ENCODE data around the gene ORM1.
"Not testable (repeated sequence)": the region's sequence is repeated elsewhere in the genome, so short reads cannot be mapped to it uniquely, and the experiment has no call there.

ORM1 gene

GRCh38 chr9:114324492-114324891 is 1.6 kb downstream of the ORM1 start:
- H3K36me3 ChIP-seq, result no peaks in the 10 kb centered on the region
- no peaks in the 10 kb centered on the region for H3K9me3 ChIP-seq (ENCODE audit: severe bottlenecking)
- H3K4me3 ChIP-seq (ENCODE audit: low read depth, low read length), result no peak overlapping the region
- DNase-seq, result no peak
- H3K27me3 ChIP-seq (ENCODE audit: insufficient read depth, low read depth, severe bottlenecking), result no peaks in the 10 kb centered on the region
- TF ChIP-seq, protein P1, sequence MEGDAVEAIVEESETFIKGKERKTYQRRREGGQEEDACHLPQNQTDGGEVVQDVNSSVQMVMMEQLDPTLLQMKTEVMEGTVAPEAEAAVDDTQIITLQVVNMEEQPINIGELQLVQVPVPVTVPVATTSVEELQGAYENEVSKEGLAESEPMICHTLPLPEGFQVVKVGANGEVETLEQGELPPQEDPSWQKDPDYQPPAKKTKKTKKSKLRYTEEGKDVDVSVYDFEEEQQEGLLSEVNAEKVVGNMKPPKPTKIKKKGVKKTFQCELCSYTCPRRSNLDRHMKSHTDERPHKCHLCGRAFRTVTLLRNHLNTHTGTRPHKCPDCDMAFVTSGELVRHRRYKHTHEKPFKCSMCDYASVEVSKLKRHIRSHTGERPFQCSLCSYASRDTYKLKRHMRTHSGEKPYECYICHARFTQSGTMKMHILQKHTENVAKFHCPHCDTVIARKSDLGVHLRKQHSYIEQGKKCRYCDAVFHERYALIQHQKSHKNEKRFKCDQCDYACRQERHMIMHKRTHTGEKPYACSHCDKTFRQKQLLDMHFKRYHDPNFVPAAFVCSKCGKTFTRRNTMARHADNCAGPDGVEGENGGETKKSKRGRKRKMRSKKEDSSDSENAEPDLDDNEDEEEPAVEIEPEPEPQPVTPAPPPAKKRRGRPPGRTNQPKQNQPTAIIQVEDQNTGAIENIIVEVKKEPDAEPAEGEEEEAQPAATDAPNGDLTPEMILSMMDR (IDR thresholded peaks at IDR 0.05; ENCODE audit: low read depth, low read length), result no peak
- H3K27ac ChIP-seq, result no peak overlapping the region

DNA sequence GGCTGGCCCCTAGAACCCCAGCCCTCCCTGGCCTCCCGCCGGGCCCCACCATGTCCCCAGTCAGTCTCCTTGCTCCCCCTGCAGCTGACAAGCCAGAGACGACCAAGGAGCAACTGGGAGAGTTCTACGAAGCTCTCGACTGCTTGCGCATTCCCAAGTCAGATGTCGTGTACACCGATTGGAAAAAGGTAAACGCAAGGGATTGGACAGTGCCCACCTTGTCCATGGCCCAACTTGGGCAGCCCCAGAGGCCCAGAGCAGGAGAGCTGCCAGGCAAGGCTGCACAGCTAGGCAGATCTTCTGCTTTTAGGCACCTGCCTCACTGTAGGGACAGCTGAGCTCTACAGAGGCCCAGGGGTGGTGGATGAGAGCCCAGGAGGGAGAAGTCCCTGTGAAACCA is 2.1 kb downstream of the ORM1 start:
- not testable (repeated sequence) for H3K27ac ChIP-seq; H3K36me3 ChIP-seq; H3K9me3 ChIP-seq (ENCODE audit: severe bottlenecking); H3K27me3 ChIP-seq (ENCODE audit: insufficient read depth, low read depth, severe bottlenecking); DNase-seq; H3K4me3 ChIP-seq (ENCODE audit: low read depth, low read length)

DNA sequence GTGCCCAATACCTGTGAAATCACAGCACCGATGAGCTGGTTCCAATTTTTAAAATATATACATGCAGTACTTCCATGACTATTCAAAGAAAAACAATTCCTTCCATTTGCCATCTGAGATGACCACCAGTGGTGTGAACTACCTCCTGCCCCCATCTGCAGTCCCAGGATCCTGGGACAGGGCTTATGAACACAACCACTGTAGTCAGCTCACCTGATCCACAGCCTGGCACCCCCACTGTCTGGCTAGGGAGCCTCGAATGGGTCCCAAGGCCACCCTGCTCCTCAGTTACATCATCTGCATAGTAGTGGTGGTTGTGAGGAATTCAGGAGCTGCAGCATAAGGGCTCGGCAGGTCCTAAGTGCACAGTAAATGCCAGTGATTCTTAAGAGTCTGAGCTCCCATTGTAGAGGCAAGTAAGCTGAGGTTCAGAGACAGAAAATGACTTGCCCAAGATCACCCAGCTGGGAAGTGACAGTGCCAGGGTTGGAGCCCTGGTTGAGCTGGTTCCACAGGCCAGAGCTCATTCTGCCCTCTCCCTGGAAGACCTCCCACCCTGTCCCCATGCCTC is 2.9 kb downstream of the ORM1 start:
- H3K27ac ChIP-seq; H3K27me3 ChIP-seq (ENCODE audit: insufficient read depth, low read depth, severe bottlenecking); H3K4me3 ChIP-seq (ENCODE audit: low read depth, low read length): not testable (repeated sequence)

DNA sequence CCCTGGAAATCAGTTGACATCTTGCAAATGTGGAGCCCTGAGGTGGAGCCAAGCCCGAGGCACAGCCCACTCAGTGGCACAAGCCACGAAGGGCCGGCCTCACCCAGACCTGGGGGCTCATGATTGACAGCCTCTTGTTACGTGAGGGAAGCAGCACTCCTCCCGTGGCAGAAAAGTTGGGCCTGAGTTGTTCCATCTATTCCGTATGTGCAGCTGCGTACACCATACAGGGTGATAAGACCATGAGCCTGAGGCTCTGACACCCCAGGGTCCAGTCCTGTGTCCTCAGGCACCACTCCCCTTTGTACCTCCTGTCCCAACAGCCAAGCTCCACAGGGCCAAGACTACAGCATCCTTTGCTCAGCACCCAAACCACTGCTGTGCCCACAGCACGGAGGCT is 4.9 kb downstream of the ORM1 start:
- no peak overlapping the region for H3K27ac ChIP-seq
- H3K9me3 ChIP-seq (ENCODE audit: severe bottlenecking), result no peaks in the 10 kb centered on the region
- no peak for DNase-seq
- no peak overlapping the region for H3K4me3 ChIP-seq (ENCODE audit: low read depth, low read length)
- TF ChIP-seq, protein P1 (IDR thresholded peaks at IDR 0.05; ENCODE audit: low read depth, low read length), result no peak
- no peaks in the 10 kb centered on the region for H3K27me3 ChIP-seq (ENCODE audit: insufficient read depth, low read depth, severe bottlenecking)
- H3K36me3 ChIP-seq, result no peaks in the 10 kb centered on the region

More for the DNA sequence above, 2.9 kb downstream of the ORM1 start:
- not testable (repeated sequence) for H3K9me3 ChIP-seq (ENCODE audit: severe bottlenecking); DNase-seq; H3K36me3 ChIP-seq

DNA sequence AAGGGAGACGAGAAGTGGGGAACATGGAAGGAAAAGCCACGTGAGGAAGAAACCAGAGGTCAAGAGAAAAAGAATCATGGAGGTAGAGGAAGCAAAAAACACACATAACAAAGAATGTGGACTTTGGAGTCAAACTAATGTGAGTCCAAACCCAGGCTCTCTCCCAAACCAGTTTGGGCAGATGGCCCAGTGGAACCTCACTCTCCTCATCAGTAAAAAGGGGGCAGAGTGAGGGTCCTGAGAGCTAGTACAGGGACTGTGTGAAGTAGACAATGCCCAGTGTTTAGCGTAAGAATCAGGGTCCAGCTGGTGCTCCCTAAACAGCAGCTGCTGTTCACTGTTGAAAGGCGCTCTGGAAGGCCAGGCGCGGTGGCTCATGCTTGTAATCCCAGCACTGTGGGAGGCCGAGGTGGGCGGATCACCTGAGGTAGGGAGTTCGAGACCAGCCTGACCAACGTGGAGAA is 5.5 kb downstream of the ORM1 start:
- DNase-seq; H3K27me3 ChIP-seq (ENCODE audit: insufficient read depth, low read depth, severe bottlenecking); H3K9me3 ChIP-seq (ENCODE audit: severe bottlenecking); H3K27ac ChIP-seq; H3K36me3 ChIP-seq; H3K4me3 ChIP-seq (ENCODE audit: low read depth, low read length): not testable (repeated sequence)

DNA sequence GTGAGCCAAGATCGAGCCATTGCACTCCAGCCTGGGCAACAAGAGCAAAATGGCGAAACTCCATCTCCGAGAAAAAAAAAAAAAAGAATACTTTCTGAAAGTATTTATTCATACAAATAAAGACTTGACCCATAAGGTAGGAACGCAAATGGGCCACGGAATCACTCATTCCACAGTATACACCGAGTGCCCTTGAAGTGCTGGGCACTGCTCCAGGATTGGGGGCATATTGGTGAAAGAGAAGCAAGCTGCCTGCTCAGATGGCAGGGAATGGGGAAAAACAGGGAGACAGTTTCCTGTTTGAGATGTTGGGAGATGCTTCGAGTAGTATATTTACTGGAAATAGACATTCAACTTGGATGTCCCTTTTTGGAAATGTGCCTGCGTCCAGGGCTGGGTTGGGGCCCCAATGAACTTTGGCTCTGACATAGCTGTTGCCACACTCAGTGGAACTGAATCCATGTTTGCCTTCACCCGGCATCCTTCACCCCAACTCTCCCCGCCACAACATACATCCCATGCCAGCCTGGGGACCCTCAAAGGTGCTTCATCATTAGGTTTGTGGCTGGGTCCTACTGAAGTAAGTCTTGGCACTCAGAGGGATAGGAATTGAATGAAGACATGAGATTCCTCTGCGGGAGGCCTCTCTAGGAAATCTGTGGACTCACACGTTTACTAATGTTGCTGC is 6.2 kb downstream of the ORM1 start:
- H3K9me3 ChIP-seq (ENCODE audit: severe bottlenecking); DNase-seq; H3K27me3 ChIP-seq (ENCODE audit: insufficient read depth, low read depth, severe bottlenecking); H3K4me3 ChIP-seq (ENCODE audit: low read depth, low read length); H3K36me3 ChIP-seq; H3K27ac ChIP-seq: not testable (repeated sequence)

GRCh38 chr9:114329625-114330022 is 6.7 kb downstream of the ORM1 start, which contains the start of gene ORM2:
Gene ORM2, plus strand, starts transcription at chr9:114329869. Its CDS starts 36 bp downstream, at chr9:114329905.
- H3K27me3 ChIP-seq (ENCODE audit: insufficient read depth, low read depth, severe bottlenecking); H3K27ac ChIP-seq; H3K36me3 ChIP-seq; H3K9me3 ChIP-seq (ENCODE audit: severe bottlenecking); DNase-seq; H3K4me3 ChIP-seq (ENCODE audit: low read depth, low read length): not testable (repeated sequence)

- no peak for DNase-seq
- no peaks in the 10 kb centered on the region for H3K27me3 ChIP-seq (ENCODE audit: insufficient read depth, low read depth, severe bottlenecking)
- TF ChIP-seq, protein P1 (IDR thresholded peaks at IDR 0.05; ENCODE audit: low read depth, low read length), result no peak
Measured at GRCh38 chr9:114330636-114331035, 7.7 kb downstream of the ORM1 start.

DNA sequence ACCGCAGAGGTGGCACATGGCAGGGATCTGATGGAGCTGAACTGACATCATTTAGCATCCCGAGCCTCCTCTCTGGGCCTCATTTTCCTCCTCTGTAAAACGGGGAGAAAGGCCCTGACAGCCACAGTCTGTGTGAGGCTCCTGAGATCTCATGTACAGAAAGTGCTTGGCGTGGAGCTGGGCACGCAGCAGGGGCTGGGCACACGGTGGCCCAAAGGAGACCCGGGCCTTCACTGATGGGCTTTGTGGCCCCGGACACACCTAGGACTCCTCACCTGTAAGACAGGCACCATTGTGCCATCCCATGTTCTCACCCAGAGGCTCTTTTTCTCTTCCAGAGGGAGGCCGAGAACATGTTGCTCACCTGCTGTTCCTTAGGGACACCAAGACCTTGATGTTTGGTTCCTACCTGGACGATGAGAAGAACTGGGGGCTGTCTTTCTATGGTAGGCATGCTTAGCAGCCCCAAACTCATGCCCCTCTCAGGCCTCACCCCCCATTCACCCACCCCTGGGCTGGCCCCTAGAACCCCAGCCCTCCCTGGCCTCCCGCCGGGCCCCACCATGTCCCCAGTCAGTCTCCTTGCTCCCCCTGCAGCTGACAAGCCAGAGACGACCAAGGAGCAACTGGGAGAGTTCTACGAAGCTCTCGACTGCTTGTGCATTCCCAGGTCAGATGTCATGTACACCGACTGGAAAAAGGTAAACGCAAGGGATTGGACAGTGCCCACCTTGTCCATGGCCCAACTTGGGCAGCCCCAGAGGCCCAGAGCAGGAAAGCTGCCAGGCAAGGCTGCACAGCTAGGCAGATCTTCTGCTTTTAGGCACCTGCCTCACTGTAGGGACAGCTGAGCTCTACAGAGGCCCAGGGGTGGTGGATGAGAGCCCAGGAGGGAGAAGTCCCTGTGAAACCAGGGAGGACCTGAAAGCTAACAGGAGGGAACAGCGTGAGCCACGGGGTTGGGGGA is 8.6 kb downstream of the ORM1 start:
- H3K27ac ChIP-seq; H3K9me3 ChIP-seq (ENCODE audit: severe bottlenecking); H3K4me3 ChIP-seq (ENCODE audit: low read depth, low read length); H3K27me3 ChIP-seq (ENCODE audit: insufficient read depth, low read depth, severe bottlenecking); DNase-seq: not testable (repeated sequence)
- peaks cover 14% of the 10 kb centered on the region for H3K36me3 ChIP-seq

More at GRCh38 chr9:114330636-114331035, 7.7 kb downstream of the ORM1 start:
- Histone ChIP-seq H3K9me3 (ENCODE audit: severe bottlenecking) (no peaks in the 10 kb centered on the region), H3K27ac (no peak overlapping the region), H3K4me3 (ENCODE audit: low read depth, low read length) (no peak overlapping the region), H3K36me3 (peaks cover 7% of the 10 kb centered on the region)

DNA sequence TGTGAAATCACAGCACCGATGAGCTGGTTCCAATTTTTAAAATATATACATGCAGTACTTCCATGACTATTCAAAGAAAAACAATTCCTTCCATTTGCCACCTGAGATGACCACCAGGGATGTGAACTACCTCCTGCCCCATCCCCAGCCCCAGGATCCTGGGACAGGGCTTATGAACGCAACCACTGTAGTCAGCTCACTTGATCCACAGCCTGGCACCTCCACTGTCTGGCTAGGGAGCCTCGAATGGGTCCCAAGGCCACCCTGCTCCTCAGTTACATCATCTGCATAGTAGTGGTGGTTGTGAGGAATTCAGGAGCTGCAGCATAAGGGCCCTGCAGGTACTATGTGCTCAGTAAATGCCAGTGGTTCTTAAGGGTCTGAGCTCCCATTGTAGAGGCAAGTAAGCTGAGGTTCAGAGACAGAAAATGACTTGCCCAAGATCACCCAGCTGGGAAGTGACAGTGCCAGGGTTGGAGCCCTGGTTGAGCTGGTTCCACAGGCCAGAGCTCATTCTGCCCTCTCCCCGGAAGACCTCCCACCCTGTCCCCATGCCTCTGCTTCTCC is 9.7 kb downstream of the ORM1 start:
- DNase-seq; H3K27me3 ChIP-seq (ENCODE audit: insufficient read depth, low read depth, severe bottlenecking); H3K4me3 ChIP-seq (ENCODE audit: low read depth, low read length): not testable (repeated sequence)

More for the DNA sequence above, 9.7 kb downstream of the ORM1 start:
- H3K9me3 ChIP-seq (ENCODE audit: severe bottlenecking); H3K27ac ChIP-seq: not testable (repeated sequence)
- peaks cover 23% of the 10 kb centered on the region for H3K36me3 ChIP-seq
